ENCODE data around the gene LRRC1.

Gene LRRC1

DNA sequence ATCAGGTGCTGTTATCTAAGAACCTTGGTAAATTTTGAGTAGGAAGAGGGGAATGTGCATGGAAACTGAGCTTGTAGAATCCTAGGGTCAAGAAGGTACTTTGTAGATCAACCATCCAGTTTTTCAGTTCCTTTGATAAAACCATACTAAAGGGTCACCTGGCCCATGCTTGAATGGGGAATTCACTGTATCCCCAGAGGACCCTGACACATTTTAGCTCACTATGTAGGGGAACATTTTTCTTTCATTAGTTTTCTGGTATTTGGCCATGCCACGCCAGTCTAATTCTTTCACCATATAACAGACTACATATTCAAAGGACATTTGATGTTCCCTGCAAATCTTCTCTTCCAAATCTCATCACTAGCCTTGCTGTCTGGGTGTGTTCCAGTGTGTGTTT lies 29.9 kb downstream of the LRRC1 start:
- DNase-seq (ENCODE audit: low read depth) = no peak
- TF ChIP-seq CTCF (IDR thresholded peaks at IDR 0.05; ENCODE audit: low read depth, low read length, missing control alignments) = no peak
- no peak overlapping the region for H3K4me3 ChIP-seq (ENCODE audit: low read depth, low read length)

- no peak for TF ChIP-seq CTCF (IDR thresholded peaks at IDR 0.05; ENCODE audit: low read depth, low read length, missing control alignments)
- H3K4me3 ChIP-seq (ENCODE audit: low read depth, low read length) = no peak overlapping the region
- DNase-seq (ENCODE audit: low read depth) = no peak
Observed at GRCh38 chr6:53825532-53826321, 30.9 kb downstream of the LRRC1 start.

- no peak for DNase-seq (ENCODE audit: low read depth)
- no peak overlapping the region for H3K4me3 ChIP-seq (ENCODE audit: low read depth, low read length)
- no peak for TF ChIP-seq CTCF (IDR thresholded peaks at IDR 0.05; ENCODE audit: low read depth, low read length, missing control alignments)
Observed at GRCh38 chr6:53827531-53827930, 32.7 kb downstream of the LRRC1 start.

DNA sequence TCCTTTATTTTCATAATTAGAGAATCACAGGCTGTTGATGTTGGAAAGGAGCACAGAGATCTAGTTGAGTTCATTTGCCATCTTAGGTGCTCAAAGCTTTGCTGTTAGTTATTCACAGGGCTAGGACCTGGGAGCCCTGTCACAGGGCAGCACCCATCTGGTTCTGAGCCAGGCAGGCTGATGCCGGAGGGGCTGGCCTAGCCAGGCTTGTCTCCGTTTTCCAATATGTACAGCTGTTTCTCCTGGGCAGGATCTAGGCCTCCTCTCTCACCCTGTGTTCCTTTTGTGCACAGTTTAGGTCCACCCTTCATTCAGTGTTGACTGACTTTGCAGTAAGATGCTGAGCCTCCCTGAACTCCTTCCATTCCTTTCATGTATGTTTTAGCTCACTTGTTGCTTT lies 33.4 kb downstream of the LRRC1 start:
- no peak overlapping the region for H3K4me3 ChIP-seq (ENCODE audit: low read depth, low read length)
- TF ChIP-seq CTCF (IDR thresholded peaks at IDR 0.05; ENCODE audit: low read depth, low read length, missing control alignments) = no peak
- DNase-seq (ENCODE audit: low read depth) = no peak

DNA sequence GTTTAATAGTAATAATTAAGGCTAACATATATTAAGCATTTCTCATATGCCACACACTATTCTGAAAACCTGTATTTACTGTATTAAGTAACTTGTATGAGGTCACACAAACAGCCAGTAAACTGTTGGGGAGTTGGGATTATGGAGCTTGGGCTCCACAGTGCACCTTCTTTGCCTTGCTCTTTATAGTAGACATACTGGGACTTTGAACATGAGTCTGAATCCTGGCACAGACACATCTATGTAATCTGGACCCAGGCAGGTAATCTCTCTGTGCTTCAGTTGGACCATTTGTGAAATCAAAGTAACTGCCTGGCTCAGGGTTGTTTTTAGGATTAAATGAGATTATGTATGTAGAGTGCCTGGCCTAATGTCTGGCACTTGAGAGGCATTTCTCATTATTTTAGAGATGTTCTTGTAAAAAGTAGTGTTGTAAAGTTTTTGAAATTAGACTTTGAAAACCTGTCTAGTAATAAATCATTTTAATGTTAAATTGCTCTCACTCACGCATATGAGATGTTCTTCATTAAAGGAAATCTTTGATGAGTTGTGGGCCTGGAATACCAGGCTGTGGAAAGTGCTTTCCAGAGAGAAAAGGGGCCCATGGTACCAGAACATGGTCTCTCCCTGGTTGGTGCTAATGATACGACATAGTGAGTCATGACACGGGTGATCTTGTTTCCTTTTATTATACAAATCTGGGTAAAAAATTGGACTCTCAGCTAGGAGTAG lies 34.3 kb downstream of the LRRC1 start:
- no peak overlapping the region for H3K4me3 ChIP-seq (ENCODE audit: low read depth, low read length)
- DNase-seq (ENCODE audit: low read depth) = no peak
- no peak for TF ChIP-seq CTCF (IDR thresholded peaks at IDR 0.05; ENCODE audit: low read depth, low read length, missing control alignments)

DNA sequence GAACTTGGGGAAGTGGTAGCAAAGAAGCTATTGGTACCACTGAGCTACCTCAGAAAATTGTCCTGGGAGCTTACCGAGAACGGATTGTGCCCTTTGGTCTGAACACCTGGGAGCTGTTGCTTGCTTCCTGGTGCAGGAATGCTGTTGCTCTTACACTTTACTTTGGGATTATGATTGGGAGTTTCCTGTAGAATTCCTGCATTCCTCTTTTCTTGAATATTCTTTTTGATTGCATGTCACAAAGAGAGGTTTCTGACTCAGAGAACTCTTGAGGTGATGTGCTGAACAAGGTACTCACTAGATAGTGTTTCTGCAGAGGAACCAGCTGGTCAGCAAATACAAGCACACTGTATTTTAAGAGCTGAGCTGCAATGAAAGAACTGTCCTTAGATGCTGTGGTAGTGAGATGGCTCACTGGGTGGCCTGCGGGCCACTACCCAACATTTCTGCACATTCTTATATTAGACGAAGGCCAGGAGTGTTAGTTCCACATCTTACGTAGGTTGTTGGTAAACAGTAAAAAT lies 35.0 kb downstream of the LRRC1 start:
- H3K4me3 ChIP-seq (ENCODE audit: low read depth, low read length) = no peak overlapping the region
- TF ChIP-seq CTCF (IDR thresholded peaks at IDR 0.05; ENCODE audit: low read depth, low read length, missing control alignments) = no peak
- no peak for DNase-seq (ENCODE audit: low read depth)
